Measurements from ENCODE around the gene PSEN1. TPM values are rescaled to one million over a fixed set of nuclear protein-coding genes. Genes with fewer than 3 reads are reported as not detected.

The PSEN1 gene
- total RNA-seq, 1 experiment from 2014 or later, result 49.9 TPM

- no peak for DNase-seq
- Histone ChIP-seq H3K79me1 (ENCODE audit: insufficient read depth, low read depth, low read length, poor library complexity, severe bottlenecking) (no peaks in the 10 kb centered on the region), H4K20me1 (ENCODE audit: control insufficient read depth, insufficient read depth, insufficient read length) (no peaks in the 10 kb centered on the region), H2BK120ac (ENCODE audit: low read depth, low read length, poor library complexity, severe bottlenecking) (no peak overlapping the region), H3K14ac (ENCODE audit: insufficient read depth, low read length) (no peak overlapping the region), H3K4me2 (ENCODE audit: insufficient read depth, insufficient read length, low read length) (no peak overlapping the region), H4K5ac (ENCODE audit: insufficient read length, low read depth, low read length) (no peak overlapping the region), H3K27ac (ENCODE audit: insufficient read length, low read depth, low read length) (no peak overlapping the region), H3K23me2 (ENCODE audit: insufficient read length, low read depth, low read length, poor library complexity, severe bottlenecking) (no peaks in the 10 kb centered on the region), H3K23ac (ENCODE audit: insufficient read length, low read depth, low read length) (no peak overlapping the region), H2BK5ac (ENCODE audit: insufficient read length, low read length) (no peak overlapping the region), H4K91ac (ENCODE audit: insufficient read length, low read depth, low read length) (no peak overlapping the region), H2BK12ac (ENCODE audit: insufficient read length, low read depth, low read length) (no peak overlapping the region), H3K9ac (ENCODE audit: extremely low read depth, insufficient read length, low read length) (no peak overlapping the region), H3K56ac (ENCODE audit: insufficient read length, low read depth, low read length) (no peak overlapping the region), H2BK20ac (ENCODE audit: low read depth, low read length, poor library complexity, severe bottlenecking) (no peak overlapping the region), H2BK15ac (ENCODE audit: low read depth, low read length) (no peak overlapping the region), H3K4ac (ENCODE audit: low read depth, low read length) (no peak overlapping the region), H3K4me1 (ENCODE audit: insufficient read depth, low read length) (no peaks in the 10 kb centered on the region), H3T11ph (ENCODE audit: low read length) (no peak overlapping the region), H2AK5ac (ENCODE audit: insufficient read length, low read length) (no peak overlapping the region), H4K8ac (replicated peaks; ENCODE audit: insufficient read length, low read depth, low read length) (no peak overlapping the region), H2AFZ (ENCODE audit: low read length) (no peak overlapping the region), H3K79me2 (ENCODE audit: insufficient read depth, low read length) (no peaks in the 10 kb centered on the region), H3K18ac (ENCODE audit: insufficient read length, low read depth, low read length) (no peak overlapping the region), H3K27me3 (ENCODE audit: insufficient read depth, low read length) (no peaks in the 10 kb centered on the region), H3K9me3 (ENCODE audit: control insufficient read depth, low read depth, low read length) (no peaks in the 10 kb centered on the region)
- H3K9me3 Mint-ChIP-seq, result no peaks in the 10 kb centered on the region
- H3K4me3 Mint-ChIP-seq, result no peak overlapping the region
- H3K27me3 Mint-ChIP-seq (ENCODE audit: low read depth), result no peaks in the 10 kb centered on the region
- 0 out of 4 replicates have a peak, but pooled peaks cover 0 to 2% of the 10 kb centered on the region in 2 experiments for H3K4me1 Mint-ChIP-seq
- H3K27ac Mint-ChIP-seq, result peak overlapping the region in 1 of 3 experiments; percentile 85; a peak in 3 of 7 replicates
- no peak for TF ChIP-seq CTCF (conservative IDR thresholded peaks at IDR 0.05)
- peaks cover 0 to 2% (median 0%) of the 10 kb centered on the region in 3 experiments; a peak in 1 of 7 replicates for H3K36me3 Mint-ChIP-seq (ENCODE audit: insufficient read depth in 1 of 3, low read depth in 3 of 3)
- WGBS (ENCODE audit: extremely low coverage, insufficient read length, low lambda C conversion rate), result no CpG with 5 or more reads among the region's 9 CpGs
Measured at GRCh38 chr14:73255693-73256225, 119.5 kb downstream of the PSEN1 start.
